Measurements from ENCODE around the gene KLF15.

KLF15 gene

DNA sequence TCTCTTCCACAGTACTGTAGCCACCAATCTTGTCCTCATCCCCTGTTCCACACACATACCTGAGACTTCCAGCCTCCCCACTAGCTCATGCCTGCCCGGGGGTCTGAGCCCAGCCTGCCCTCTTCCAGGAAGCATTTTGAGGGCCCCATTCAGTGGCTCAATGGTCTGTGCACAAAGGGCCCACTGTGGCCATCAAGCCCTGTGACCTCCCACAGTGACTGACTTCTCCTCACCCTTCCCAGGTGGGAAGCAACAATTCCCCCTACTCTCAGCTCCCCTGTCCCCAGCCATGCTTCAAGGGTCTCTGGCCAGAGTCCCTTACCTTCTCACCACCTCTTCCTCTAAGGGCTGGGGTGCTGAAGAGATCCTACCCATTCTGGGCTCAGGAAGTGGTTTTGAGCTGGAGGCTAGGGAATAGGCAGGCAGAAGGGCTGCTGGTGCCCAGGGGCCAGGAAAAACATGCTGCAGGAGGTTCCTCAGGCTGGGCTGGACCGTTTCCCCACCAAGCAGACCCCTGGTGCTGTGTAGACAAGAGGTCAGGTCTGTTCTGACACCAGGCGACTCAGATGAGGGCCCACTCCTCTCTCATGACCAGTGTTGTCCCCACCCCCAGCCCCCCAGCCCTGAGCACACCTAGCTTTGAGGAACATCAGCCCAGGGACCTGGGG, 3.0 kb upstream of the KLF15 start:
- no peak for FAIRE-seq

DNA sequence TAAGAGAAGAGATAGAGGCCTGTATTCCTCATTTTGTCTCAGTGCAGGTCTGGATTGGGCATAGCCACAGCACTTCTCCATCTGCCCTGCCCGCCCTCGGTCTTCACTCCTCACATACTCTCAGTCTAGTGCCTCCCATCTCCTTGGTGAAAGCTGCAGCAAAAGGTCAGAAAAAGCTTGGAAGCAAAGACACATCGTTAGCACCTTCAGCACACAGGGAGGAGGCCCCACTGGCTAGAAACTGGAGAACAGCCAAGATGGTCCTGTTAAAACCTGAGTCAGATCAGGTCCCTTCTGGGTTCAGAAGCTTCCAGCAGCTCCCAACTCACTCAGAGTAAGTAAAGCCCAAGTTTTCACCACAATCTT, 1.6 kb upstream of the KLF15 start:
- FAIRE-seq = no peak

GRCh38 chr3:126358038-126358815, 1.0 kb upstream of the KLF15 start:
- no peak for FAIRE-seq

GRCh38 chr3:126356373-126357264, 589 bp downstream of the KLF15 start:
- FAIRE-seq = no peak

DNA sequence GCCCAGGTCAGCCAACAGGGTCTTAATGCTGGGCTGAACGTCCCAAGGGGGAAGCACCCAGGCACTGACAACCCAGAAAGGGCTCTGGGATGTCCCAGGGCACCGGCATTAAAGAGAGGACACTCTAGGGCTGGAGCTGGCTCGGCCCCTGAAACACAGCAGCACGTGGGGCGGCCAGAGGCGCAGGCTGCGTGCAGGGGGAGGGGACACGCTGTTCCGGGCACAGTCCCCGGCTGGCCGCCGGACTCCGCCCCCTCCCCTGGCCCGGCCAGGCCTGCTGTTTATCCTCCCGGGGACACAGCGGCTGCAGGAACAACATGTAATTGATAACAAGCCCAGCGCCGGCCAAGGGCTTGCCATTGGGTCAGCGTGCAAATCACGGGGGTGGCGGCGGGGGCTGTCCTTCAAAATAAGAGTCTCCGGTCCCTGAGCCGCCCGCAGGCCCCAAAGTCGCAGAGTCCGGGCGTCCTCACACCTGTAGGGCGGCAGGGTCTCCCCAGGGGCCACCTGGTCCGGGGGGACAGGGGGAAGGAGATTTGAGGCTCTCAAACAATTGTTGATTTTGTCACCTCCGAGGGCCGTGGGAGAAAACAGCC, 1.3 kb downstream of the KLF15 start:
- no peak for FAIRE-seq

DNA sequence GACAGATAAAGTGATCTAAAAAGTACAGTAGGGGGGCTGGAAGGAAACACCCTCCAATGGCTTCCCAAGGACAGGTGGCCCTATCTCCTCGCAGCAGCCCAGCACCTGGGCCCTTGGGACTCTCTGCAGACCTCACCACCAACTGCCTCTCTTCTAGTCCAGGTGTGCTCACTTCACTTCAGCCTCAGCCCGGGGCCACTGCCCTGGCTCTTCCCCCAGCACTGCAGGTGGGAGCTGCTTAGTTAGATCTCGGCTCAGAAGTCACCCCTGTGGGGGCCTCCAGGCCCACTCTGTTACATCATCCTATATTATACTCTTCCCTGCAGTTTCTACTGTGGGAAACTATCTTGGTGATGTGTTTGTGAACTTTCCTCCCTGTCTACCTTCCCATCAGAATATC, 2.0 kb downstream of the KLF15 start:
- no peak for FAIRE-seq

- FAIRE-seq = no peak
Observed at GRCh38 chr3:126354776-126355175, 2.4 kb downstream of the KLF15 start.

GRCh38 chr3:126353694-126354321, 3.4 kb downstream of the KLF15 start:
- FAIRE-seq = no peak

GRCh38 chr3:126352476-126353454, 4.4 kb downstream of the KLF15 start:
- no peak for FAIRE-seq

DNA sequence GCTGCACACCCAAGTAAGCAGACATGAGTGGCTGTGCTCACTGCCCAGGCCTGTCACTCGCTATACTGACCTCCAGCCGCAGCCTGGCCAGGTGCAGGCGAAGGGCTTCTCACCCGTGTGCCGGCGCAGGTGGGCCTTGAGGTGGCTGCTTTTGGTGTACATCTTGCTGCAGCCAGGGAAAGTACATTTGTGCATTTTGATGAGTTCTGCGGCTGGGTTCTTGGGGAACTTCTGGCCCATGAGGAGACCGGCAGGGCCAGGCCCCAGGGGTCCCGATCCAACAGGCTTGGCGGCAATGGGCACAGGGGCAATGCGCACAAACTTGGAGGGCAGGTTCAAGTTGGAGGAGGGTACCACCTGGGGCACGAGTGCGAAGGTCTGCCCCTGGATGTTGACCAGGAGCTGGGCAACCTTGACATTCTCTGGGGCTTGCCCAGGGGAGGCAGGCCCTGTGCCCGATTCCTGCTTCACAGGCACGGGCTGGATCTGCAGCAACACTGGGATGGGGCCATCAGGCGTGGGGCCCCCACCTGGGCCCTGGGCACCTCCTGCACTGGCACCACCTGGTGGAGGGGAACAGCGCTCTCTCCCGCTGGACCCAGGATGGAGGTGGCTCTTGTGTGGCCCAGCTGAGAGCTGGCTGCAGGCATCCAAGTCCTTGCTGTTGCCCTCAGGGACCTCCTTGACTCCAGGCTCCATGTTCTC, 5.3 kb downstream of the KLF15 start:
- FAIRE-seq = no peak

GRCh38 chr3:126351086-126351770, 6.0 kb downstream of the KLF15 start:
- FAIRE-seq = no peak

- no peak for FAIRE-seq
Observed at GRCh38 chr3:126350502-126351085, 6.6 kb downstream of the KLF15 start.

- no peak for FAIRE-seq
Observed at GRCh38 chr3:126349611-126350501, 7.4 kb downstream of the KLF15 start.

DNA sequence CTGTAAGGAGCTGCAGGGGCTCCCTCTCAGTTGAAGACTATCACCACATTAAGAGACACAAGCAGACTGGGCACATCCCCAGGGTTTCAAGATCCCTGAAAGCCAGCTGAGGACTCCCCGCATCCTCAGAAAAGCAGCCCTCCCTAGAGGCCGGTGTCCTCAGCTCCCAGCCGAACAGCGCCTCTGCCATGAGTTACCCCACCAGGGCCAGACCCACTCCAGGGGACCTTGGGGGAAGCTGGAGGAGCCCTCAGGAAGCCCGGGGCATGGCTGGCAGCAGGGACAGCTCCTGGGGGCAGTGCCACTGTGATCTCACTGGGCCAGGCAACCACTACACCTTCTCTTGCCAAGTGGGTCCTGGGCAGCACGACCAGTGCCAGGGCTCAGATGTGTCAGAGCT, 8.1 kb downstream of the KLF15 start:
- FAIRE-seq = no peak

- no peak for FAIRE-seq
Observed at GRCh38 chr3:126348308-126348920, 8.8 kb downstream of the KLF15 start.

GRCh38 chr3:126347543-126348161, 9.6 kb downstream of the KLF15 start:
- no peak for FAIRE-seq

- FAIRE-seq = no peak
Observed at GRCh38 chr3:126346466-126346865, 10.7 kb downstream of the KLF15 start.

Data from TTC549 (cell line).